WTC11 (cell line): ENCODE data around the gene PTPRG. TPM values are rescaled to one million over a fixed set of nuclear protein-coding genes. Genes with fewer than 3 reads are reported as not detected.

Source experiments
- ATAC-seq: fragments of 200-7000 bp; cut with Tn5 transposase; 2 replicates; pipeline ENCODE4 v1.10.0; 2021; ENCODE audit warnings: mild to moderate bottlenecking, moderate library complexity
- CTCF ChIA-PET: fragments of 300-600 bp; sonication (Branson Sonifier 250); formaldehyde crosslinking; loops from one replicate; lab custom pipeline; 2021; ENCODE audit warnings: antibody characterized with exemption; lab: Charles Lee
- POLR2A ChIA-PET: fragments of 350-600 bp; sonication (Branson Sonifier 250); formaldehyde crosslinking; loops from one replicate; lab custom pipeline; 2021; ENCODE audit warnings: antibody characterized with exemption; lab: Charles Lee
- DNase-seq: peaks from one replicate; pipeline ENCODE4 v3.0.0; 2021; ENCODE audit warnings: low spot score
- H3K27ac Mint-ChIP-seq: 2 replicates; pipeline ENCODE4 v1.8.0; 2021; ENCODE audit warnings: mixed read lengths
- H3K27me3 Mint-ChIP-seq: 2 replicates; pipeline ENCODE4 v1.8.0; 2021; ENCODE audit warnings: low read depth, mild to moderate bottlenecking, moderate library complexity, mixed read lengths
- H3K36me3 Mint-ChIP-seq: 2 replicates; pipeline ENCODE4 v1.8.0; 2021; ENCODE audit warnings: mixed read lengths
- H3K4me1 Mint-ChIP-seq: 2 replicates; pipeline ENCODE4 v1.8.0; 2022; ENCODE audit warnings: mixed read lengths
- H3K4me3 Mint-ChIP-seq: 2 replicates; pipeline ENCODE4 v1.8.0; 2021; ENCODE audit warnings: mild to moderate bottlenecking, moderate library complexity, mixed read lengths
- H3K9me3 Mint-ChIP-seq: 2 replicates; pipeline ENCODE4 v1.8.0; 2021; ENCODE audit warnings: mixed read lengths
- AR ChIP-seq: fragments of 250-450 bp; sonication (Bioruptor Pico); IDR thresholded peaks from 2 replicates; pipeline ENCODE4 v1.9.0; 2021; ENCODE audit warnings: mild to moderate bottlenecking
- E2F1 ChIP-seq: sonication (generic); formaldehyde crosslinking; IDR thresholded peaks from 2 replicates; pipeline ENCODE4 v1.8.0; 2022; ENCODE audit warnings: mild to moderate bottlenecking, missing genetic modification reagents
- EMX1 ChIP-seq: fragments of 250-450 bp; sonication (Bioruptor Pico); IDR thresholded peaks from 2 replicates; pipeline ENCODE4 v1.8.0; 2021; ENCODE audit warnings: mild to moderate bottlenecking
- ERG ChIP-seq: fragments of 250-450 bp; sonication (Bioruptor Pico); IDR thresholded peaks from 2 replicates; pipeline ENCODE4 v1.8.0; 2021; ENCODE audit warnings: mild to moderate bottlenecking
- FOXJ3 ChIP-seq: sonication (generic); formaldehyde crosslinking; IDR thresholded peaks from 2 replicates; pipeline ENCODE4 v1.9.0; 2021; ENCODE audit warnings: missing genetic modification reagents, mild to moderate bottlenecking, borderline replicate concordance
- FOXP1 ChIP-seq: sonication (generic); formaldehyde crosslinking; IDR thresholded peaks from 2 replicates; pipeline ENCODE4 v1.8.0; 2022; ENCODE audit warnings: missing genetic modification reagents, mild to moderate bottlenecking, moderate library complexity, borderline replicate concordance
- GABPB1 ChIP-seq: sonication (generic); formaldehyde crosslinking; IDR thresholded peaks from 2 replicates; pipeline ENCODE4 v1.8.1; 2023; ENCODE audit warnings: mild to moderate bottlenecking, missing genetic modification reagents
- HMGXB4 ChIP-seq: sonication (generic); formaldehyde crosslinking; IDR thresholded peaks from 2 replicates; pipeline ENCODE4 v1.8.1; 2023; ENCODE audit warnings: mild to moderate bottlenecking, moderate library complexity, missing genetic modification reagents
- JUN ChIP-seq: sonication (generic); formaldehyde crosslinking; IDR thresholded peaks from 2 replicates; pipeline ENCODE4 v1.8.0; 2023; ENCODE audit warnings: mild to moderate bottlenecking, missing genetic modification reagents
- MLX ChIP-seq: sonication (generic); formaldehyde crosslinking; IDR thresholded peaks from 2 replicates; pipeline ENCODE4 v1.8.1; 2023; ENCODE audit warnings: mild to moderate bottlenecking, missing genetic modification reagents, moderate library complexity
- MXD4 ChIP-seq: fragments of 250-450 bp; sonication (Bioruptor Pico); IDR thresholded peaks from 2 replicates; pipeline ENCODE4 v1.8.0; 2021; ENCODE audit warnings: mild to moderate bottlenecking, moderate library complexity, borderline replicate concordance
- NFATC4 ChIP-seq: fragments of 250-450 bp; sonication (Bioruptor Pico); IDR thresholded peaks from 2 replicates; pipeline ENCODE4 v1.9.0; 2021; ENCODE audit warnings: mild to moderate bottlenecking
- NFYB ChIP-seq: sonication (generic); formaldehyde crosslinking; conservative IDR thresholded peaks from 2 replicates; pipeline ENCODE4 v1.8.0; 2022; ENCODE audit warnings: low read depth, missing genetic modification reagents
- RELA ChIP-seq: sonication (generic); formaldehyde crosslinking; IDR thresholded peaks from 2 replicates; pipeline ENCODE4 v1.8.1; 2022; ENCODE audit warnings: missing genetic modification reagents, mild to moderate bottlenecking, borderline replicate concordance
- SMAD3 ChIP-seq: sonication (generic); formaldehyde crosslinking; IDR thresholded peaks from 2 replicates; pipeline ENCODE4 v1.8.0; 2022; ENCODE audit warnings: missing genetic modification reagents, mild to moderate bottlenecking, borderline replicate concordance
- SMAD4 ChIP-seq: sonication (generic); formaldehyde crosslinking; IDR thresholded peaks from 2 replicates; pipeline ENCODE4 v1.8.0; 2022; ENCODE audit warnings: mild to moderate bottlenecking, missing genetic modification reagents
- SP1 ChIP-seq: sonication (generic); formaldehyde crosslinking; conservative IDR thresholded peaks from 2 replicates; pipeline ENCODE4 v1.8.1; 2022; ENCODE audit warnings: missing genetic modification reagents
- TP53 ChIP-seq: sonication (generic); formaldehyde crosslinking; IDR thresholded peaks from 2 replicates; pipeline ENCODE4 v1.8.1; 2023; ENCODE audit warnings: mild to moderate bottlenecking, missing genetic modification reagents
- USF1 ChIP-seq: sonication (generic); formaldehyde crosslinking; IDR thresholded peaks from 2 replicates; pipeline ENCODE4 v1.8.0; 2022; ENCODE audit warnings: mild to moderate bottlenecking, missing genetic modification reagents
- ZMAT4 ChIP-seq: fragments of 250-450 bp; sonication (Bioruptor Pico); IDR thresholded peaks from 2 replicates; pipeline ENCODE4 v1.9.0; 2021; ENCODE audit warnings: mild to moderate bottlenecking
- ZNF396 ChIP-seq: fragments of 250-450 bp; sonication (Bioruptor Pico); IDR thresholded peaks from 2 replicates; pipeline ENCODE4 v1.8.0; 2021; ENCODE audit warnings: mild to moderate bottlenecking, moderate library complexity, borderline replicate concordance
- ZNF423 ChIP-seq: fragments of 250-450 bp; sonication (Bioruptor Pico); IDR thresholded peaks from 2 replicates; pipeline ENCODE4 v2.1.2; 2022; ENCODE audit warnings: mild to moderate bottlenecking, moderate library complexity
- ZNF425 ChIP-seq: fragments of 250-450 bp; sonication (Bioruptor Pico); conservative IDR thresholded peaks from 2 replicates; pipeline ENCODE4 v1.9.0; 2021; ENCODE audit warnings: mild to moderate bottlenecking
- total RNA-seq: library from RNA; stranded (reverse); gene quantifications from 3 replicates; pipeline ENCODE4 v1.2.3, GENCODE V29; 2021

Gene PTPRG
- total RNA-seq, 1 experiment from 2014 or later = 106 TPM

- TF ChIP-seq E2F1 = no peak
- no peak for TF ChIP-seq MLX (CRISPR knock-in tag)
- TF ChIP-seq SMAD3 (CRISPR knock-in tag) = no peak
- TF ChIP-seq EMX1 (CRISPR knock-in tag) = no peak
- no peak for TF ChIP-seq RELA (CRISPR knock-in tag)
- no peak for TF ChIP-seq FOXJ3 (CRISPR knock-in tag)
- no peak for TF ChIP-seq HMGXB4 (CRISPR knock-in tag)
- TF ChIP-seq SP1 (CRISPR knock-in tag) = 0 out of 2 replicates have a peak, but pooled peaks have one; percentile 19
- TF ChIP-seq USF1 (CRISPR knock-in tag) = no peak
- TF ChIP-seq NFATC4 (CRISPR knock-in tag) = no peak
- no peak for TF ChIP-seq NFYB
- TF ChIP-seq AR = no peak
- no peak for TF ChIP-seq JUN (CRISPR knock-in tag)
These were observed 24.0 kb upstream of the PTPRG start (continued) for GRCh38 chr3:61537366-61537765.

- H3K4me3 Mint-ChIP-seq = no peak overlapping the region
- peaks cover 49% of the 10 kb centered on the region for H3K27me3 Mint-ChIP-seq
- POLR2A ChIA-PET = no interaction called here
- CTCF ChIA-PET = interaction anchor here (1.2 kb wide), 2 partner anchors 8 to 20 kb away, joined by 3 read pairs; no protein-coding TSS in a partner anchor
- DNase-seq = no peak
- TF ChIP-seq ZNF423 (CRISPR knock-in tag) = no peak
- no peak for TF ChIP-seq TP53 (CRISPR knock-in tag)
- no peak for TF ChIP-seq ZMAT4 (CRISPR knock-in tag)
- TF ChIP-seq GABPB1 (CRISPR knock-in tag) = no peak
- TF ChIP-seq USF1 (CRISPR knock-in tag) = no peak
- no peak for TF ChIP-seq MXD4 (CRISPR knock-in tag)
- no peak for TF ChIP-seq ZNF396
- TF ChIP-seq ERG (CRISPR knock-in tag) = no peak
- no peak for TF ChIP-seq SMAD3 (CRISPR knock-in tag)
- no peak for TF ChIP-seq SMAD4
- TF ChIP-seq FOXP1 (CRISPR knock-in tag) = no peak
- TF ChIP-seq ZNF425 (CRISPR knock-in tag) = no peak
- no peak overlapping the region for H3K27ac Mint-ChIP-seq
- H3K9me3 Mint-ChIP-seq = no peaks in the 10 kb centered on the region
- H3K36me3 Mint-ChIP-seq = no peaks in the 10 kb centered on the region
- no peak for ATAC-seq
- peaks cover 46% of the 10 kb centered on the region for H3K4me1 Mint-ChIP-seq
These were observed 22.9 kb upstream of the PTPRG start for GRCh38 chr3:61538486-61538885.
